Neuronal stem cell (in vitro differentiated cells): ENCODE measurements around the gene KLF9.

Experiments
- DNase-seq: peaks from one replicate; pipeline ENCODE4 v3.0.0-alpha.2; 2013; ENCODE audit warnings: low spot score
- H2AFZ ChIP-seq: one replicate; pipeline ENCODE4 v1.6.1; 2013; ENCODE audit warnings: mild to moderate bottlenecking, low read length, inconsistent platforms
- H2AK5ac ChIP-seq: 2 replicates; pipeline ENCODE4 v1.6.1; 2013; ENCODE audit warnings: low read depth, mild to moderate bottlenecking, inconsistent platforms, low read length, moderate library complexity, mixed read lengths
- H2BK120ac ChIP-seq: 2 replicates; pipeline ENCODE4 v1.6.1; 2013; ENCODE audit warnings: low read depth, mild to moderate bottlenecking, inconsistent platforms, low read length, moderate library complexity, mixed read lengths
- H2BK12ac ChIP-seq: one replicate; pipeline ENCODE4 v1.6.1; 2013; ENCODE audit warnings: low read length, inconsistent platforms
- H2BK15ac ChIP-seq: 2 replicates; pipeline ENCODE4 v1.6.1; 2013; ENCODE audit warnings: mild to moderate bottlenecking, low read length, inconsistent platforms, mixed read lengths
- H2BK5ac ChIP-seq: one replicate; pipeline ENCODE4 v1.6.1; 2013; ENCODE audit warnings: inconsistent platforms, mild to moderate bottlenecking, low read length, moderate library complexity
- H3K14ac ChIP-seq: one replicate; pipeline ENCODE4 v1.6.1; 2013; ENCODE audit warnings: low read length, inconsistent platforms
- H3K18ac ChIP-seq: 2 replicates; pipeline ENCODE4 v1.6.1; 2013; ENCODE audit warnings: low read length, inconsistent platforms
- H3K23ac ChIP-seq: 2 replicates; pipeline ENCODE4 v1.6.1; 2013; ENCODE audit warnings: low read depth, mild to moderate bottlenecking, mixed read lengths, low read length, inconsistent platforms; ENCODE audit not compliant: poor library complexity
- H3K27ac ChIP-seq: replicated peaks from 3 replicates; pipeline ENCODE4 v1.5.1; 2013; ENCODE audit warnings: low read length, inconsistent platforms
- H3K27me3 ChIP-seq, 3 experiments: 2 replicates each; pipeline ENCODE4 v1.6.1; 2013; ENCODE audit warnings: low read length in 3 of 3, mild to moderate bottlenecking in 2 of 3, inconsistent platforms in 1 of 3, low read depth in 1 of 3, mixed read lengths in 1 of 3, moderate library complexity in 1 of 3; ENCODE audit not compliant: control insufficient read depth in 3 of 3, insufficient read depth in 3 of 3
- H3K36me3 ChIP-seq, 2 donors: replicated peaks in 1 of 2; 2 replicates each; pipeline ENCODE4 v1.6.1; 2013; ENCODE audit warnings: low read length in 2 of 2; ENCODE audit not compliant: control insufficient read depth in 2 of 2, insufficient read depth in 2 of 2
- H3K4ac ChIP-seq: 2 replicates; pipeline ENCODE4 v1.6.1; 2013; ENCODE audit warnings: inconsistent platforms, mild to moderate bottlenecking, low read length, moderate library complexity
- H3K4me1 ChIP-seq, 2 donors: 1 replicate in 1 of 2; 2 replicates in 1 of 2; pipeline ENCODE4 v1.6.1; 2013; ENCODE audit warnings: low read length in 2 of 2, low read depth in 1 of 2; ENCODE audit not compliant: control insufficient read depth in 2 of 2, insufficient read depth in 1 of 2
- H3K4me2 ChIP-seq: one replicate; pipeline ENCODE4 v1.6.1; 2013; ENCODE audit warnings: mild to moderate bottlenecking, low read length, inconsistent platforms; ENCODE audit not compliant: insufficient read depth, poor library complexity, severe bottlenecking
- H3K4me3 ChIP-seq, 2 donors: 2 replicates each; pipeline ENCODE4 v1.5.1; 2013; ENCODE audit warnings: low read length in 2 of 2, mild to moderate bottlenecking in 2 of 2, inconsistent platforms in 1 of 2, moderate library complexity in 1 of 2
- H3K79me1 ChIP-seq: one replicate; pipeline ENCODE4 v1.6.1; 2013; ENCODE audit warnings: low read depth, mild to moderate bottlenecking, inconsistent platforms, low read length, moderate library complexity
- H3K9ac ChIP-seq: one replicate; pipeline ENCODE4 v1.6.1; 2013; ENCODE audit warnings: mild to moderate bottlenecking, low read depth, low read length, inconsistent platforms; ENCODE audit not compliant: poor library complexity
- H3K9me3 ChIP-seq, 2 donors: replicated peaks in 1 of 2; 2 replicates each; pipeline versions ENCODE3 to v1.6.1; 2013; ENCODE audit warnings: low read length in 2 of 2, mild to moderate bottlenecking in 2 of 2, inconsistent platforms in 1 of 2, low read depth in 1 of 2, mixed read lengths in 1 of 2, moderate library complexity in 1 of 2; ENCODE audit not compliant: control insufficient read depth in 2 of 2, insufficient read depth in 1 of 2
- H4K8ac ChIP-seq: one replicate; pipeline ENCODE4 v1.6.1; 2013; ENCODE audit warnings: low read depth, mild to moderate bottlenecking, inconsistent platforms, low read length, moderate library complexity
- H4K91ac ChIP-seq: one replicate; pipeline ENCODE4 v1.6.1; 2013; ENCODE audit warnings: low read length, low read depth, mild to moderate bottlenecking, inconsistent platforms; ENCODE audit not compliant: poor library complexity
- WGBS, 2 donors: extraction: QIAGEN DNeasy Blood & Tissue Kit; methylation state at CpG; one replicate each; pipeline ENCODE4 v1.1.7; 2013; ENCODE audit warnings: missing lambda C conversion rate in 2 of 2, mixed read lengths in 1 of 2; ENCODE audit not compliant: insufficient read length in 2 of 2, insufficient replicate concordance in 1 of 2; ENCODE audit errors: extremely low coverage in 2 of 2; 5-methylcytosine and 5-hydroxymethylcytosine counted together

KLF9 gene

GRCh38 chr9:70413464-70413798 is 1.0 kb downstream of the KLF9 start:
- Histone ChIP-seq H3K9ac (peak overlapping the region; percentile 66), H2BK15ac (peak overlapping the region; percentile 47), H3K4me2 (peak overlapping the region; percentile 95), H2AFZ (peak overlapping the region; percentile 87), H3K9me3 (peaks cover 0 to 2% of the 10 kb centered on the region in 2 donors), H3K23ac (peak overlapping the region; percentile 88), H2BK120ac (peak overlapping the region; percentile 66), H2BK12ac (no peak overlapping the region), H3K18ac (peak overlapping the region; percentile 88), H2BK5ac (peak overlapping the region; percentile 27), H3K4me3 (peak overlapping the region; percentile 38 to 77), H4K8ac (no peak overlapping the region), H3K79me1 (no peaks in the 10 kb centered on the region), H3K36me3 (no peaks in the 10 kb centered on the region), H2AK5ac (no peak overlapping the region), H3K14ac (no peak overlapping the region), H4K91ac (no peak overlapping the region), H3K4ac (no peak overlapping the region), H3K27ac (no peak overlapping the region), H3K27me3 (peaks cover 15 to 93% (median 46%) of the 10 kb centered on the region in 3 experiments), H3K4me1 (peaks cover 6 to 9% of the 10 kb centered on the region in 2 donors)
- DNase-seq, result no peak
- WGBS, 2 donors, result no CpG with 5 or more reads among the region's 53 CpGs

DNA sequence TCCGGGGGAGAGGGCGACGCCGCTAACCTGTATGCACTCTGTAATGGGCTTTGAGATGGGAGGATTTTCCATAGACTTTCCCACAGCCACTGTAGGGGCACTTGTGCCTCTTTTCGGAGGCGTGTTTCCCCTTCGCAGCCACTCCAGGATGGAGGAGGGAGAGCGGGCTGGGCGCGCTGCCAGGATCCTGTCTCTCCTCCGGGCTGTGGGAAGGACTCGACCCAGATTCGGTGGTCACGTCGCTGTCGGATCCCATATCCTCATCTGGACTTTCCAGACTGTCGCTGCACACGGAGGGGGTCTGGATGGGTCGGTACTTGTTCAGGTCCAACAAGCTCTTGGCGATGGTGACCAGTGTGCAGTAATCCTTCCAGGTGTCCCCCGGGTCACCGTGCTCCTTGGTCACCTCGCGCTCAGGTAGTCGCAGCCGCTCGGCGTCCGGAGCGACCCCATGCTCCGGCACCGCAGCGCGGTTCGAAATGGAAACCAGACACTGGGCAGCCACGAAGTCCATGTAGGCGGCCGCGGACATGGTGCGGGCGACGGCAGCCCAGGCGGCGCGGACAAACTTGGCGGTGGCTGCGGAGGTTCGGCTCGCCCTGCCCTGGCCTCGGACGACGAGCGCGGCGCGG is 1.5 kb downstream of the KLF9 start:
- Histone ChIP-seq H3K4ac (no peak overlapping the region), H3K27ac (no peak overlapping the region), H2BK120ac (peak overlapping the region; percentile 66), H4K91ac (no peak overlapping the region), H3K4me3 (peak overlapping the region; percentile 38 to 77), H3K36me3 (no peaks in the 10 kb centered on the region), H3K18ac (peak overlapping the region; percentile 88), H3K79me1 (no peaks in the 10 kb centered on the region), H3K9me3 (peaks cover 0 to 2% of the 10 kb centered on the region in 2 donors), H3K4me2 (peak overlapping the region; percentile 95), H2BK5ac (no peak overlapping the region), H4K8ac (no peak overlapping the region), H3K14ac (no peak overlapping the region), H2BK15ac (peak overlapping the region; percentile 47), H2BK12ac (no peak overlapping the region), H2AK5ac (peak overlapping the region; percentile 90), H3K27me3 (peaks cover 15 to 92% (median 42%) of the 10 kb centered on the region in 3 experiments), H2AFZ (peak overlapping the region; percentile 87), H3K4me1 (peaks cover 4 to 8% of the 10 kb centered on the region in 2 donors), H3K9ac (peak overlapping the region; percentile 66), H3K23ac (peak overlapping the region; percentile 88)
- no CpG with 5 or more reads among the region's 56 CpGs for WGBS, 2 donors
- no peak for DNase-seq

- Histone ChIP-seq H4K91ac (no peak overlapping the region), H3K4me2 (peak overlapping the region; percentile 95), H3K4ac (no peak overlapping the region), H2AFZ (peak overlapping the region; percentile 87), H3K4me1 (peaks cover 4 to 11% of the 10 kb centered on the region in 2 donors), H3K27ac (no peak overlapping the region), H3K36me3 (no peaks in the 10 kb centered on the region), H3K14ac (no peak overlapping the region), H4K8ac (no peak overlapping the region), H3K9me3 (peaks cover 0 to 2% of the 10 kb centered on the region in 2 donors), H3K23ac (no peak overlapping the region), H3K9ac (no peak overlapping the region), H2BK15ac (no peak overlapping the region), H2AK5ac (no peak overlapping the region), H3K27me3 (peaks cover 15 to 87% (median 42%) of the 10 kb centered on the region in 3 experiments), H2BK120ac (no peak overlapping the region), H3K79me1 (no peaks in the 10 kb centered on the region), H3K18ac (peak overlapping the region; percentile 88), H2BK12ac (no peak overlapping the region), H2BK5ac (no peak overlapping the region), H3K4me3 (peak overlapping the region; percentile 38 to 77)
- no CpG with 5 or more reads among the region's 41 CpGs for WGBS, 2 donors
- DNase-seq, result no peak
Measured at GRCh38 chr9:70411930-70412831, 2.3 kb downstream of the KLF9 start.
